NOMO-1 treated with dmso at 0.1 percent for 144 hours (cell line): Measurements from ENCODE around the gene SUGP2.

ENCODE experiments used
- DNase-seq: peaks from one replicate; lab custom pipeline; 2025; ENCODE audit not compliant: unreplicated experiment; lab: John Stamatoyannopoulos, UW

The SUGP2 gene

GRCh38 chr19:19059837-19060611 lies 26.7 kb upstream of the SUGP2 start:
- no peak for DNase-seq

GRCh38 chr19:19059018-19059836 lies 25.9 kb upstream of the SUGP2 start:
- DNase-seq = no peak

GRCh38 chr19:19057720-19058119 lies 24.4 kb upstream of the SUGP2 start:
- no peak for DNase-seq

GRCh38 chr19:19057317-19057716 lies 24.0 kb upstream of the SUGP2 start:
- DNase-seq = no peak

GRCh38 chr19:19056636-19057275 lies 23.4 kb upstream of the SUGP2 start:
- no peak for DNase-seq

GRCh38 chr19:19055701-19056100 lies 22.4 kb upstream of the SUGP2 start:
- no peak for DNase-seq

- DNase-seq = no peak
These were observed 21.7 kb upstream of the SUGP2 start for GRCh38 chr19:19054939-19055440.

- no peak for DNase-seq
These were observed 21.1 kb upstream of the SUGP2 start for GRCh38 chr19:19054315-19054938.

DNA sequence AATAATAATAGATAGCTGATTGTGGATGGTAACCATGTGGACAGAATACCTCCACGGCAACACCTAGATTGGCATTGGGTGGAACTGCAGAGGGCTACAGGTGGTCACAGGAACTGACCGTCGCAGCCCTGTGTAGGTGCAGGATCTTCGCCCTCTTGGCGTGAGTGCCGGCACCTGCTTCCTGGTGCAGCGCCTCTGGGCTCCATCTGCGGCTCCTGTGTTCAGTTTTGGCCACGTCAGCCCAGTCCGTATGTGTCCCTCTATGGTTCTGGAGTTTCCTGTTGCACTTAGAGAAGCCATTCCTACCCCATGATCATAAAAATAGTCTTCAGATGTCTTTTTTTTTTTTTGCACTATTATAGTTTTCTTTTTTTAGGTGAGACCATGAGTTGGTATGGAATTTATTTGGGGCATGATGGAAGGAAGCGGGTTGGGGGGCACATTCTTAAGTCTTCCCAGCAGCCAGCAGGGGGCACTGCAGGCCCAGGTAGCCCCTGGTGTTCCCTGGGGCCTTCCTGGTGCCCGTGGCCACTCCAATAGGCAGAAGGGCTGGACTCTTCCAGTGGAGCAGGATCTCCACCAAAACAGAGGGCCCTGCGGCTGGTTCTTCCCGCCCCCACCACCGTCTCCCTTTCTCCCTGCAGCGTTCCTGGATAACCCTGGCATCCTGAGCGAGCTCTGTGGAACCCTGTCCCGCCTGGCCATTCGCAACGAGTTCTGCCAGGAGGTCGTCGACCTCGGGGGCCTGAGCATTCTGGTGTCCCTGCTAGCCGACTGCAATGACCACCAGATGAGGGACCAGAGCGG lies 20.4 kb upstream of the SUGP2 start:
- DNase-seq = no peak

- DNase-seq = no peak
These were observed 19.6 kb upstream of the SUGP2 start for GRCh38 chr19:19052921-19053320.

GRCh38 chr19:19051478-19052213 lies 18.3 kb upstream of the SUGP2 start:
- no peak for DNase-seq

DNA sequence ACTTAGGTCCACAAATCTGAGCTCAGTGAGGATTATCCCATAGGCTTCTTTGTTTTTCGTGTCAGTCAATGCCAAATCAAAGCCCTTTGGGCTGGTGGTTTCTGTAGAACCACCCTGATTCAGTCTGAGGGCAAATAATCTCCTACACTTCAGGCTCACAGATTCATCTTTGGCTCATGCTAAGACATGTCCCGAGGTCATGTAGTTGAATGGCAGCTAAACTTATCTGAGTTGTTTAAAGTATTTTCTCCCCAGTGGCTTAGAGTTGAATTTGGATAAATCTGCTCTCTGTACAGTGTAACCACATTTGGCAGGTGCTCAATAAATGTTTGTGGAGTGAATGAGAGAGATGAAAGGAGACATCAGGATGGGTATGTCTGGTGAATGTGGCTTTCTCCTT lies 17.4 kb upstream of the SUGP2 start:
- DNase-seq = no peak

DNA sequence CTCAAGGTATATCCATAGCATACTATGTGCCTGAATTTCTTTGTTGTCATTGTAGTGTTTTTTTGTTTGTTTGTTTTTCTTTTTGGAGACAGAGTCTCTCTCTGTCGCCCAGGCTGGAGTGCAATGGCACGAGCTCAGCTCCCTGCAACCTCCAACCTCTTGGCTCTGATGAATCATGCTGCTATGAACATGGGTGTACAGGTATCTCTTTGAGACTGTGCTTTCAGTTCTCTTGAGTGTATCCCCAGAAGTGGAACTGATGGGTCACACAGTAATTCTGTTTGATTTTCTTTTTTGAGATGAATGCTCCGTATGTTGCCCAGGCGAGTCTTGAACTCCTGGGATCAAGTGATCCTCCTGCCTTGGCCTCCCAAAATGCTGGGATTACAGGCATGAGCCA lies 16.8 kb upstream of the SUGP2 start:
- DNase-seq = no peak

- DNase-seq = no peak
These were observed 16.1 kb upstream of the SUGP2 start for GRCh38 chr19:19049406-19049805.

DNA sequence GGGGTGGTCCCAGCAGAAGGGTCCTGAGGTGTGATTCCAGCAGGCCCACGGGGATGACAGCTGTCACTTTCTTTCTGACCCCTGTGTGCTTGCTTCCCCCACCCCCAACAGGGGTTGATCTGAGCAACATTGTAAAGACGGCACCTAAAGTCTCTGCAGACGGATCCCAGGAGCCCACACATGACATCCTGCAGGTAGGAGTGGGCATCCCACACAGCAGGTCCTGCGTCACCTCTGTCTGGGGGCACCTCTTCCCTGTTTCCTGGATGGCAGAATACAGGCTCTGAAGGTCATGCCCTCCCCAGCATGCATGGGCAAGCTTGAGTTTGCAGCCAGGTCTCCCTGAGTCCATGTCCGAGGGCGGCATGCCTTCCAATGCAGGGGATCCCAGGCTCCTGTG lies 10.6 kb upstream of the SUGP2 start:
- DNase-seq = no peak

GRCh38 chr19:19043481-19043880 lies 10.2 kb upstream of the SUGP2 start:
- DNase-seq = no peak

- no peak for DNase-seq
These were observed 9.5 kb upstream of the SUGP2 start for GRCh38 chr19:19042732-19043280.

GRCh38 chr19:19040417-19040816 lies 7.1 kb upstream of the SUGP2 start:
- DNase-seq = no peak

- no peak for DNase-seq
These were observed 6.6 kb upstream of the SUGP2 start for GRCh38 chr19:19039901-19040300.
